HAP-1 (cell line): ENCODE measurements around the gene ALK.

ENCODE experiments used
- DNase-seq, 2 experiments: peaks; one replicate each; pipeline ENCODE4 v3.0.0-alpha.2; 2016 to 2020; ENCODE audit warnings: low spot score in 2 of 2
- H3K27me3 ChIP-seq: fragments of 250-450 bp; sonication (Bioruptor Pico); 2 replicates; pipeline ENCODE4 v1.5.1; 2020; ENCODE audit warnings: low read depth, mild to moderate bottlenecking, moderate library complexity
- H3K36me3 ChIP-seq: fragments of 250-450 bp; sonication (Bioruptor Pico); replicated peaks from 2 replicates; pipeline ENCODE4 v1.5.1; 2020; ENCODE audit warnings: mild to moderate bottlenecking
- H3K4me1 ChIP-seq: fragments of 250-450 bp; sonication (Bioruptor Pico); 2 replicates; pipeline ENCODE4 v1.5.1; 2020; ENCODE audit warnings: mild to moderate bottlenecking
- H3K4me3 ChIP-seq: fragments of 250-450 bp; sonication (Bioruptor Pico); 2 replicates; pipeline ENCODE4 v1.5.1; 2020; ENCODE audit warnings: mild to moderate bottlenecking, moderate library complexity
- H3K9me3 ChIP-seq: fragments of 250-450 bp; sonication (Bioruptor Pico); 2 replicates; pipeline ENCODE4 v1.5.1; 2020; ENCODE audit warnings: mild to moderate bottlenecking, moderate library complexity
- in situ Hi-C: fragments of 300-500 bp; cut with MboI; formaldehyde crosslinking; loops from 3 replicates; pipeline ENCODE4 v1.14.3; 2020; ENCODE audit warnings: low sequenced_read_pairs, inconsistent platforms, mixed read lengths

The ALK gene

GRCh38 chr2:29209551-29209950 is 711.8 kb downstream of the ALK start:
- peaks cover 5% of the 10 kb centered on the region for H3K4me1 ChIP-seq
- H3K27me3 ChIP-seq: no peaks in the 10 kb centered on the region; the same call in 1 of the 2 replicates
- no peak for DNase-seq
- no peak overlapping the region for H3K4me3 ChIP-seq
- no peaks in the 10 kb centered on the region for H3K9me3 ChIP-seq
- in situ Hi-C loops: no loop called here
- H3K36me3 ChIP-seq: no peaks in the 10 kb centered on the region

GRCh38 chr2:29207352-29208148 is 713.8 kb downstream of the ALK start:
- in situ Hi-C loops: no loop called here
- DNase-seq: no peak
- H3K27me3 ChIP-seq: no peaks in the 10 kb centered on the region; the same call in 1 of the 2 replicates
- no peaks in the 10 kb centered on the region for H3K36me3 ChIP-seq
- peaks cover under 1% of the 10 kb centered on the region for H3K4me1 ChIP-seq
- no peak overlapping the region for H3K4me3 ChIP-seq
- no peaks in the 10 kb centered on the region for H3K9me3 ChIP-seq

GRCh38 chr2:29206941-29207340 is 714.4 kb downstream of the ALK start:
- H3K4me3 ChIP-seq: no peak overlapping the region
- no peaks in the 10 kb centered on the region for H3K36me3 ChIP-seq
- in situ Hi-C loops: no loop called here
- no peak for DNase-seq
- peaks cover 7% of the 10 kb centered on the region for H3K4me1 ChIP-seq
- H3K9me3 ChIP-seq: no peaks in the 10 kb centered on the region
- H3K27me3 ChIP-seq: no peaks in the 10 kb centered on the region; the same call in 1 of the 2 replicates

- Histone ChIP-seq H3K9me3 (no peaks in the 10 kb centered on the region), H3K27me3 (no peaks in the 10 kb centered on the region), H3K36me3 (no peaks in the 10 kb centered on the region), H3K4me3 (no peak overlapping the region), H3K4me1 (peaks cover 8% of the 10 kb centered on the region)
- no peak for DNase-seq
- in situ Hi-C loops: no loop called here
These were observed 718.4 kb downstream of the ALK start for GRCh38 chr2:29202819-29203495.

- peak in 1 of 2 experiments; percentile 20 for DNase-seq
- Histone ChIP-seq H3K4me1 (peaks cover 8% of the 10 kb centered on the region), H3K36me3 (no peaks in the 10 kb centered on the region), H3K27me3 (no peaks in the 10 kb centered on the region), H3K9me3 (no peaks in the 10 kb centered on the region), H3K4me3 (no peak overlapping the region)
- in situ Hi-C loops: no loop called here
These were observed 719.4 kb downstream of the ALK start for GRCh38 chr2:29201979-29202378.

- H3K4me1 ChIP-seq: peaks cover 3% of the 10 kb centered on the region
- in situ Hi-C loops: loop anchor here (10.0 kb wide), 1 partner anchor 372 kb away; no protein-coding TSS in a partner anchor
- H3K36me3 ChIP-seq: no peaks in the 10 kb centered on the region
- H3K4me3 ChIP-seq: no peak overlapping the region
- H3K9me3 ChIP-seq: no peaks in the 10 kb centered on the region
- peak; percentile 47 to 89 for DNase-seq
- H3K27me3 ChIP-seq: no peaks in the 10 kb centered on the region
These were observed 724.3 kb downstream of the ALK start for GRCh38 chr2:29196792-29197788.

GRCh38 chr2:29195796-29196195 is 725.6 kb downstream of the ALK start:
- Histone ChIP-seq H3K27me3 (no peaks in the 10 kb centered on the region), H3K4me3 (no peak overlapping the region), H3K9me3 (no peaks in the 10 kb centered on the region), H3K4me1 (no peaks in the 10 kb centered on the region), H3K36me3 (no peaks in the 10 kb centered on the region)
- no peak for DNase-seq
- in situ Hi-C loops: loop anchor here (10.0 kb wide), 1 partner anchor 371 kb away; no protein-coding TSS in a partner anchor

GRCh38 chr2:29193681-29194080 is 727.7 kb downstream of the ALK start:
- DNase-seq: no peak
- no peak overlapping the region for H3K4me3 ChIP-seq
- H3K9me3 ChIP-seq: no peaks in the 10 kb centered on the region
- H3K4me1 ChIP-seq: no peaks in the 10 kb centered on the region
- in situ Hi-C loops: loop anchor here (5.0 to 10.0 kb wide), 2 partner anchors 236 to 369 kb away; no protein-coding TSS in a partner anchor
- no peaks in the 10 kb centered on the region for H3K36me3 ChIP-seq
- H3K27me3 ChIP-seq: no peaks in the 10 kb centered on the region

GRCh38 chr2:29193111-29193510 is 728.3 kb downstream of the ALK start:
- Histone ChIP-seq H3K9me3 (no peaks in the 10 kb centered on the region), H3K4me3 (no peak overlapping the region), H3K27me3 (no peaks in the 10 kb centered on the region), H3K4me1 (no peaks in the 10 kb centered on the region), H3K36me3 (no peaks in the 10 kb centered on the region)
- in situ Hi-C loops: loop anchor here (5.0 to 10.0 kb wide), 2 partner anchors 236 to 368 kb away; no protein-coding TSS in a partner anchor
- no peak for DNase-seq

GRCh38 chr2:29192526-29192925 is 728.9 kb downstream of the ALK start:
- DNase-seq: no peak
- in situ Hi-C loops: loop anchor here (5.0 to 10.0 kb wide), 2 partner anchors 235 to 368 kb away; no protein-coding TSS in a partner anchor
- H3K4me1 ChIP-seq: no peaks in the 10 kb centered on the region
- H3K36me3 ChIP-seq: no peaks in the 10 kb centered on the region
- H3K27me3 ChIP-seq: no peaks in the 10 kb centered on the region
- no peaks in the 10 kb centered on the region for H3K9me3 ChIP-seq
- H3K4me3 ChIP-seq: no peak overlapping the region

GRCh38 chr2:29191817-29192216 is 729.6 kb downstream of the ALK start:
- Histone ChIP-seq H3K27me3 (no peaks in the 10 kb centered on the region), H3K4me1 (no peaks in the 10 kb centered on the region), H3K36me3 (no peaks in the 10 kb centered on the region), H3K4me3 (no peak overlapping the region), H3K9me3 (no peaks in the 10 kb centered on the region)
- no peak for DNase-seq
- in situ Hi-C loops: loop anchor here (5.0 to 10.0 kb wide), 2 partner anchors 235 to 367 kb away; no protein-coding TSS in a partner anchor

GRCh38 chr2:29189052-29189451 is 732.3 kb downstream of the ALK start:
- DNase-seq: no peak
- Histone ChIP-seq H3K27me3 (no peaks in the 10 kb centered on the region), H3K9me3 (no peaks in the 10 kb centered on the region), H3K4me1 (no peaks in the 10 kb centered on the region), H3K36me3 (no peaks in the 10 kb centered on the region), H3K4me3 (no peak overlapping the region)
- in situ Hi-C loops: no loop called here

- no peak for DNase-seq
These were observed 733.5 kb downstream of the ALK start for GRCh38 chr2:29187926-29188325.

More at GRCh38 chr2:29187926-29188325, 733.5 kb downstream of the ALK start:
- Histone ChIP-seq H3K9me3 (no peaks in the 10 kb centered on the region), H3K36me3 (no peaks in the 10 kb centered on the region), H3K4me1 (no peaks in the 10 kb centered on the region), H3K27me3 (no peaks in the 10 kb centered on the region), H3K4me3 (no peak overlapping the region)
- in situ Hi-C loops: no loop called here
